Breast epithelium (tissue), 4 donors: Measurements from ENCODE around the gene GNG7. TPM values are rescaled to one million over a fixed set of nuclear protein-coding genes. Genes with fewer than 3 reads are reported as not detected.

Experiments
- DNase-seq, 2 donors: peaks; one replicate each; pipeline ENCODE4 v3.0.0-alpha.2; 2019; ENCODE audit warnings: low spot score in 2 of 2
- H3K27ac ChIP-seq, 2 donors: fragments of 200-600 bp; sonication (generic) in 1 of 2; one replicate each; pipeline ENCODE4 v1.5.1; 2016 to 2019; ENCODE audit warnings: mild to moderate bottlenecking in 1 of 2
- H3K27me3 ChIP-seq, 2 donors: fragments of 200-600 bp; sonication (generic) in 1 of 2; one replicate each; pipeline versions ENCODE4 v1.5.1 to v1.6.0; 2017 to 2019; ENCODE audit warnings: control low read depth in 1 of 2, mild to moderate bottlenecking in 1 of 2
- H3K36me3 ChIP-seq: fragments of 200-600 bp; one replicate; pipeline ENCODE4 v1.5.1; 2019
- H3K4me1 ChIP-seq, 2 donors: fragments of 200-600 bp; sonication (generic); one replicate each; pipeline ENCODE4 v1.5.1; 2016 to 2019; ENCODE audit warnings: control low read depth in 1 of 2
- H3K4me3 ChIP-seq, 3 donors: fragments of 200-600 bp; sonication (generic); 1 replicate in 2 of 3; 2 replicates in 1 of 3; pipeline ENCODE4 v1.5.1; 2016 to 2019; ENCODE audit warnings: mild to moderate bottlenecking in 3 of 3, moderate library complexity in 2 of 3
- H3K9me3 ChIP-seq, 2 donors: fragments of 200-600 bp; sonication (generic) in 1 of 2; one replicate each; pipeline ENCODE4 v1.5.1; 2016 to 2019; ENCODE audit warnings: control low read depth in 1 of 2
- POLR2A ChIP-seq: fragments of 450-650 bp; IDR thresholded peaks from one replicate; pipeline ENCODE4 v1.6.1; 2016; ENCODE audit warnings: antibody characterized with exemption, mild to moderate bottlenecking, moderate library complexity
- POLR2AphosphoS5 ChIP-seq, 3 donors: sonication (generic); formaldehyde crosslinking; IDR thresholded peaks; one replicate each; pipeline ENCODE4 v1.6.1; 2017; ENCODE audit warnings: antibody characterized with exemption in 3 of 3
- intact Hi-C: fragments of 100-400 bp; cut with DNase I; formaldehyde crosslinking; loops from one replicate; pipeline ENCODE4 v1.15.1; 2023; ENCODE audit warnings: low total_unique reads
- total RNA-seq, 3 donors: library from RNA; depleted of rRNA; stranded (reverse); fragments of >200 nt; gene quantifications; one replicate each; pipeline ENCODE4 v1.1.0, GENCODE V29; 2016
- TF ChIP-seq, protein P1 (sequence below), 3 donors: fragments of 450-650 bp; IDR thresholded peaks; one replicate each; pipeline ENCODE4 v1.5.1; 2016 to 2017; ENCODE audit warnings: antibody characterized with exemption in 3 of 3, mild to moderate bottlenecking in 3 of 3, moderate library complexity in 3 of 3

Gene GNG7
- total RNA-seq, 3 donors from 2014 or later: 1.6 to 7.8 (median 4.3) TPM

DNA sequence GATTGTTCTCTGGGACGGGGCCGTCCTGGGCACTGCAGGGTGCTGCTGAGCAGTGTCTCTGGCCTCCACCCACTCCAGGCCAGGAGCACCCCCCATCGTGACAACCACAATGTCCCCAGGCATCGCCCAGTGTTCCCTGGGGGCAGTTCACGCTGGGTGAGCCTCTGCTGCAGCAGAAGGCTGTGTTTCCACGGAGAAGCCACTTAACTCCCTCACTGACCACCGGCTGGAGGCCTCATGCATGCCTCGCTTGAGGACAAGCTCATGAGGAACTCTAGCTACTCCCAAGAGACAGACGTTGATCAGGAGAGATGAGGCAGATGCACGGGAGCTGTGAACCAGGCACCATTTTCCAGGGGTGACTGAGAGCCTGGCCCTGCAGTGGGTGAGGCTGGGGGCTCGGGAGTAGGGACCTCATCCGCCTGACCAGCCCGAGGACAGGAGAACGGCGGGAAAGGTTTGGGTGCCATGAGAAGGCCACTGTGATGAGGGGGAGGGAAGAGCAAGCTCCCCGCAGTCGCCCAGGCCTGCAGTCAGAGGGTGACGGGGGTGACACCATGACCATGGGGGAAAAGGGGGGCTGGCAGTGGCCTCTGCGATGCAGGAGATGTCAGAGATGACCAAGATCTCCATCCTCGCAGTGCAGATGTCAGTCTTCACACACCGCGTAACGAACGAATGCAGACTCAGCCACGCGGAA is 32.2 kb upstream of the GNG7 start:
- TF ChIP-seq POLR2A (no peak), POLR2AphosphoS5 (IDR thresholded peaks at IDR 0.05) (no peak)
- TF ChIP-seq, protein P1, sequence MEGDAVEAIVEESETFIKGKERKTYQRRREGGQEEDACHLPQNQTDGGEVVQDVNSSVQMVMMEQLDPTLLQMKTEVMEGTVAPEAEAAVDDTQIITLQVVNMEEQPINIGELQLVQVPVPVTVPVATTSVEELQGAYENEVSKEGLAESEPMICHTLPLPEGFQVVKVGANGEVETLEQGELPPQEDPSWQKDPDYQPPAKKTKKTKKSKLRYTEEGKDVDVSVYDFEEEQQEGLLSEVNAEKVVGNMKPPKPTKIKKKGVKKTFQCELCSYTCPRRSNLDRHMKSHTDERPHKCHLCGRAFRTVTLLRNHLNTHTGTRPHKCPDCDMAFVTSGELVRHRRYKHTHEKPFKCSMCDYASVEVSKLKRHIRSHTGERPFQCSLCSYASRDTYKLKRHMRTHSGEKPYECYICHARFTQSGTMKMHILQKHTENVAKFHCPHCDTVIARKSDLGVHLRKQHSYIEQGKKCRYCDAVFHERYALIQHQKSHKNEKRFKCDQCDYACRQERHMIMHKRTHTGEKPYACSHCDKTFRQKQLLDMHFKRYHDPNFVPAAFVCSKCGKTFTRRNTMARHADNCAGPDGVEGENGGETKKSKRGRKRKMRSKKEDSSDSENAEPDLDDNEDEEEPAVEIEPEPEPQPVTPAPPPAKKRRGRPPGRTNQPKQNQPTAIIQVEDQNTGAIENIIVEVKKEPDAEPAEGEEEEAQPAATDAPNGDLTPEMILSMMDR (IDR thresholded peaks at IDR 0.05): no peak
- intact Hi-C loops: no loop called here
- Histone ChIP-seq H3K9me3 (no peaks in the 10 kb centered on the region), H3K4me1 (peaks cover 0 to 3% of the 10 kb centered on the region in 2 donors), H3K27ac (no peak overlapping the region), H3K4me3 (no peak overlapping the region), H3K27me3 (no peaks in the 10 kb centered on the region), H3K36me3 (no peaks in the 10 kb centered on the region)
- DNase-seq: no peak

GRCh38 chr19:2733930-2734588 is 31.6 kb upstream of the GNG7 start:
- Histone ChIP-seq H3K27ac (no peak overlapping the region), H3K4me3 (no peak overlapping the region), H3K27me3 (no peaks in the 10 kb centered on the region), H3K36me3 (no peaks in the 10 kb centered on the region), H3K4me1 (no peaks in the 10 kb centered on the region), H3K9me3 (no peaks in the 10 kb centered on the region)
- intact Hi-C loops: no loop called here
- no peak for DNase-seq
- TF ChIP-seq POLR2A (no peak), POLR2AphosphoS5 (IDR thresholded peaks at IDR 0.05) (no peak)
- TF ChIP-seq, protein P1 (IDR thresholded peaks at IDR 0.05): no peak

- TF ChIP-seq, protein P1 (IDR thresholded peaks at IDR 0.05): no peak
- TF ChIP-seq POLR2A (no peak), POLR2AphosphoS5 (IDR thresholded peaks at IDR 0.05) (no peak)
- Histone ChIP-seq H3K36me3 (no peaks in the 10 kb centered on the region), H3K9me3 (no peaks in the 10 kb centered on the region), H3K27ac (no peak overlapping the region), H3K27me3 (no peaks in the 10 kb centered on the region), H3K4me3 (no peak overlapping the region), H3K4me1 (no peaks in the 10 kb centered on the region)
- no peak for DNase-seq
- intact Hi-C loops: no loop called here
These were observed 30.4 kb upstream of the GNG7 start for GRCh38 chr19:2732883-2733282.

- DNase-seq: no peak
- Histone ChIP-seq H3K27ac (no peak overlapping the region), H3K4me1 (no peaks in the 10 kb centered on the region), H3K4me3 (no peak overlapping the region), H3K27me3 (no peaks in the 10 kb centered on the region), H3K9me3 (no peaks in the 10 kb centered on the region), H3K36me3 (no peaks in the 10 kb centered on the region)
- intact Hi-C loops: no loop called here
- no peak for TF ChIP-seq POLR2A
- no peak for TF ChIP-seq POLR2AphosphoS5 (IDR thresholded peaks at IDR 0.05)
- TF ChIP-seq, protein P1 (IDR thresholded peaks at IDR 0.05): no peak
These were observed 29.7 kb upstream of the GNG7 start for GRCh38 chr19:2732157-2732725.
